ENCODE data around the gene CDK14.

The CDK14 gene

GRCh38 chr7:90692947-90693346, 96.8 kb downstream of the CDK14 start:
- no peaks in the 10 kb centered on the region for H3K9me3 ChIP-seq
- TF ChIP-seq CTCF (IDR thresholded peaks at IDR 0.05; ENCODE audit: low read depth, low read length), result no peak
- no peak for DNase-seq
- H3K4me1 ChIP-seq, result no peaks in the 10 kb centered on the region
- H3K27me3 ChIP-seq, result no peaks in the 10 kb centered on the region
- H3K36me3 ChIP-seq, result no peaks in the 10 kb centered on the region
- H3K4me3 ChIP-seq (ENCODE audit: low read depth, low read length), result no peak overlapping the region

- Histone ChIP-seq H3K36me3 (no peaks in the 10 kb centered on the region), H3K4me3 (ENCODE audit: low read depth, low read length) (no peak overlapping the region), H3K27me3 (no peaks in the 10 kb centered on the region), H3K4me1 (no peaks in the 10 kb centered on the region), H3K9me3 (no peaks in the 10 kb centered on the region)
- DNase-seq, result no peak
- no peak for TF ChIP-seq CTCF (IDR thresholded peaks at IDR 0.05; ENCODE audit: low read depth, low read length)
Measured at GRCh38 chr7:90693939-90694338, 97.8 kb downstream of the CDK14 start.

GRCh38 chr7:90698616-90699015, 102.5 kb downstream of the CDK14 start:
- Histone ChIP-seq H3K4me1 (no peaks in the 10 kb centered on the region), H3K27me3 (no peaks in the 10 kb centered on the region), H3K36me3 (no peaks in the 10 kb centered on the region), H3K9me3 (no peaks in the 10 kb centered on the region), H3K4me3 (ENCODE audit: low read depth, low read length) (no peak overlapping the region)
- no peak for TF ChIP-seq CTCF (IDR thresholded peaks at IDR 0.05; ENCODE audit: low read depth, low read length)
- DNase-seq, result no peak

GRCh38 chr7:90701021-90701420, 104.9 kb downstream of the CDK14 start:
- H3K27me3 ChIP-seq, result no peaks in the 10 kb centered on the region
- no peak for TF ChIP-seq CTCF (IDR thresholded peaks at IDR 0.05; ENCODE audit: low read depth, low read length)
- H3K9me3 ChIP-seq, result no peaks in the 10 kb centered on the region
- H3K4me1 ChIP-seq, result no peaks in the 10 kb centered on the region
- H3K4me3 ChIP-seq (ENCODE audit: low read depth, low read length), result no peak overlapping the region
- no peaks in the 10 kb centered on the region for H3K36me3 ChIP-seq
- DNase-seq, result no peak

- TF ChIP-seq CTCF (IDR thresholded peaks at IDR 0.05; ENCODE audit: low read depth, low read length), result no peak
- Histone ChIP-seq H3K4me3 (ENCODE audit: low read depth, low read length) (no peak overlapping the region), H3K9me3 (no peaks in the 10 kb centered on the region), H3K27me3 (no peaks in the 10 kb centered on the region), H3K36me3 (no peaks in the 10 kb centered on the region), H3K4me1 (no peaks in the 10 kb centered on the region)
- DNase-seq, result no peak
Measured at GRCh38 chr7:90701771-90702170, 105.7 kb downstream of the CDK14 start.

GRCh38 chr7:90705391-90706071, 109.4 kb downstream of the CDK14 start:
- H3K27me3 ChIP-seq, result no peaks in the 10 kb centered on the region
- H3K4me1 ChIP-seq, result no peaks in the 10 kb centered on the region
- H3K4me3 ChIP-seq (ENCODE audit: low read depth, low read length), result no peak overlapping the region
- H3K36me3 ChIP-seq, result no peaks in the 10 kb centered on the region
- no peak for DNase-seq
- TF ChIP-seq CTCF (IDR thresholded peaks at IDR 0.05; ENCODE audit: low read depth, low read length), result no peak
- no peaks in the 10 kb centered on the region for H3K9me3 ChIP-seq

All from BE2C (cell line).